Gastrocnemius medialis (tissue), 4 donors: ENCODE measurements around the gene IL20RB.

Experiments
- CTCF ChIP-seq, 5 experiments: fragments of 450-650 bp in 3 of 5; fragments of 200-600 bp in 2 of 5; sonication (generic) in 2 of 5; IDR thresholded peaks in 4 of 5; conservative IDR thresholded peaks in 1 of 5; 1 replicate in 4 of 5; 2 replicates in 1 of 5; pipeline ENCODE4 v1.5.1; 2016 to 2019; ENCODE audit warnings: antibody characterized with exemption in 5 of 5, mild to moderate bottlenecking in 3 of 5, moderate library complexity in 3 of 5
- POLR2A ChIP-seq, 2 donors: fragments of 450-650 bp; IDR thresholded peaks; one replicate each; pipeline ENCODE4 v1.6.1; 2017; ENCODE audit warnings: antibody characterized with exemption in 2 of 2, mild to moderate bottlenecking in 2 of 2, moderate library complexity in 2 of 2

DNA sequence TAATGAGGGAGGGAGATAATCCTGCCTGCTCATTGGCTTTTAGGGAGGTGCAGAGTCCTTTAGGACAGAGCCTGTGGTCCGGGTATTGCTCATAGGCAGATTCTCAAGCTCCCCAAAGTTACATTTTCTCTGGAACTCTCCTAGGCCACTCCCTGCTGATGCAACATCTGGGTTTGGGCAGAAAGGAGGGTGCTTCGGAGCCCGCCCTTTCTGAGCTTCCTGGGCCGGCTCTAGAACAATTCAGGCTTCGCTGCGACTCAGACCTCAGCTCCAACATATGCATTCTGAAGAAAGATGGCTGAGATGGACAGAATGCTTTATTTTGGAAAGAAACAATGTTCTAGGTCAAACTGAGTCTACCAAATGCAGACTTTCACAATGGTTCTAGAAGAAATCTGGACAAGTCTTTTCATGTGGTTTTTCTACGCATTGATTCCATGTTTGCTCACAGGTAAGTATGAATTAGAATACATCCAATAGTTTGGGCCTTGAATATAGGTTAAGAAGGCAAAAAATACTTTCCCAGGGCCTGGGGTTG lies at the start of gene IL20RB:
- TF ChIP-seq CTCF (IDR thresholded peaks at IDR 0.05 in 4 of 5, conservative IDR thresholded peaks at IDR 0.05 in 1 of 5) (no peak), POLR2A (IDR thresholded peaks at IDR 0.05) (no peak)
